H1 (cell line): ENCODE results near the gene CPPED1. TPM values are rescaled to one million over a fixed set of nuclear protein-coding genes. Genes with fewer than 3 reads are reported as not detected.
A peak's percentile ranks its signal among the peaks of the same experiment; 100 is the strongest.

ENCODE experiments used
- CTCF ChIA-PET: fragments of 300-600 bp; sonication (Branson Sonifier 250); formaldehyde crosslinking; loops from one replicate; lab custom pipeline; 2021; ENCODE audit not compliant: partially characterized antibody; lab: Charles Lee
- POLR2A ChIA-PET: fragments of 300-600 bp; sonication (Branson Sonifier 250); formaldehyde crosslinking; loops from one replicate; lab custom pipeline; 2021; ENCODE audit warnings: inconsistent platforms; ENCODE audit not compliant: partially characterized antibody; lab: Charles Lee
- DNase-seq, 2 experiments: peaks; one replicate each; pipeline versions ENCODE4 v3.0.0 to v3.0.0-alpha.2; 2010 to 2022; ENCODE audit warnings: low spot score in 2 of 2, low read depth in 1 of 2, mixed read lengths in 1 of 2
- FAIRE-seq: peaks from 2 replicates; lab custom pipeline; 2011; peaks lifted over from hg19 to GRCh38; lab: Jason Lieb, UNC
- H2AFZ ChIP-seq: 2 replicates; pipeline ENCODE4 v1.8.1; 2012; ENCODE audit warnings: low read length, inconsistent platforms
- H2AK5ac ChIP-seq: 2 replicates; pipeline ENCODE4 v1.6.1; 2013; ENCODE audit warnings: low read depth, low read length
- H2BK120ac ChIP-seq: replicated peaks from 2 replicates; pipeline ENCODE3; 2013; ENCODE audit warnings: low read depth, low read length, inconsistent platforms
- H2BK12ac ChIP-seq: 2 replicates; pipeline ENCODE4 v1.6.1; 2013; ENCODE audit warnings: low read depth, low read length
- H2BK15ac ChIP-seq: 2 replicates; pipeline ENCODE4 v1.6.1; 2013; ENCODE audit warnings: low read length
- H2BK20ac ChIP-seq: 2 replicates; pipeline ENCODE4 v1.6.1; 2013; ENCODE audit warnings: low read length
- H2BK5ac ChIP-seq: 2 replicates; pipeline ENCODE4 v1.6.1; 2013; ENCODE audit warnings: low read depth, low read length
- H3K14ac ChIP-seq: 2 replicates; pipeline ENCODE4 v1.6.1; 2013; ENCODE audit warnings: inconsistent platforms; ENCODE audit not compliant: insufficient read length
- H3K18ac ChIP-seq: 2 replicates; pipeline ENCODE4 v1.6.1; 2013; ENCODE audit warnings: low read length; ENCODE audit errors: extremely low read depth
- H3K23ac ChIP-seq: 2 replicates; pipeline ENCODE4 v1.6.1; 2013; ENCODE audit warnings: inconsistent platforms; ENCODE audit not compliant: insufficient read length
- H3K23me2 ChIP-seq: 2 replicates; pipeline ENCODE4 v1.6.1; 2013; ENCODE audit warnings: low read depth, low read length
- H3K27ac ChIP-seq: 2 replicates; pipeline ENCODE4 v1.6.1; 2011; ENCODE audit warnings: low read depth, low read length, inconsistent platforms
- H3K27me3 ChIP-seq, 4 experiments: replicated peaks in 1 of 4; 1 replicate in 1 of 4; 2 replicates in 3 of 4; pipeline versions ENCODE4 v1.6.1 to v1.8.1; 2011 to 2013; ENCODE audit warnings: low read length in 3 of 4, mild to moderate bottlenecking in 3 of 4, inconsistent platforms in 2 of 4, mixed read lengths in 2 of 4, moderate library complexity in 1 of 4; ENCODE audit not compliant: control insufficient read depth in 3 of 4, insufficient read depth in 3 of 4; ENCODE audit errors: extremely low read depth in 1 of 4
- H3K36me3 ChIP-seq, 4 experiments: 2 replicates each; pipeline versions ENCODE4 v1.6.1 to v1.8.1; 2011 to 2013; ENCODE audit warnings: mild to moderate bottlenecking in 4 of 4, low read length in 3 of 4, moderate library complexity in 2 of 4, control low read depth in 1 of 4, inconsistent platforms in 1 of 4; ENCODE audit not compliant: insufficient read depth in 4 of 4, control insufficient read depth in 2 of 4
- H3K4ac ChIP-seq: replicated peaks from 2 replicates; pipeline ENCODE3; 2013; ENCODE audit warnings: low read length, low read depth, mixed read lengths, inconsistent platforms; ENCODE audit not compliant: insufficient read length
- H3K4me1 ChIP-seq, 4 experiments: replicated peaks in 1 of 4; 1 replicate in 1 of 4; 2 replicates in 3 of 4; pipeline versions ENCODE4 v1.6.1 to v1.8.1; 2011 to 2013; ENCODE audit warnings: low read length in 3 of 4, inconsistent platforms in 2 of 4, mixed read lengths in 1 of 4; ENCODE audit not compliant: insufficient read depth in 4 of 4, control insufficient read depth in 3 of 4
- H3K4me2 ChIP-seq, 2 experiments: 2 replicates each; pipeline versions ENCODE4 v1.6.1 to v1.8.1; 2011 to 2013; ENCODE audit warnings: low read depth in 2 of 2, low read length in 2 of 2, control low read depth in 1 of 2, inconsistent platforms in 1 of 2, mild to moderate bottlenecking in 1 of 2; ENCODE audit not compliant: insufficient read depth in 1 of 2
- H3K4me3 ChIP-seq, 4 experiments: fragments of 200-600, 300-600 bp in 1 of 4; sonication (generic), shearing (Covaris generic), sonication (Bioruptor Twin) in 1 of 4; 2 replicates each; pipeline versions ENCODE4 v1.5.1 to v1.8.1; 2011 to 2016; ENCODE audit warnings: low read length in 4 of 4, low read depth in 3 of 4, control low read depth in 2 of 4, inconsistent platforms in 2 of 4, mild to moderate bottlenecking in 2 of 4, mixed read lengths in 1 of 4, moderate library complexity in 1 of 4; ENCODE audit not compliant: insufficient read depth in 2 of 4; ENCODE audit errors: extremely low read depth in 1 of 4
- H3K56ac ChIP-seq: replicated peaks from 2 replicates; pipeline ENCODE3; 2013; ENCODE audit warnings: low read depth, mild to moderate bottlenecking, mixed read lengths, low read length, inconsistent platforms; ENCODE audit not compliant: insufficient read length
- H3K79me1 ChIP-seq: 2 replicates; pipeline ENCODE4 v1.6.1; 2013; ENCODE audit warnings: low read depth, low read length, control low read depth
- H3K79me2 ChIP-seq, 2 experiments: 2 replicates each; pipeline versions ENCODE4 v1.6.1 to v1.8.1; 2012 to 2013; ENCODE audit warnings: low read length in 2 of 2, mild to moderate bottlenecking in 2 of 2, inconsistent platforms in 1 of 2; ENCODE audit not compliant: insufficient read depth in 2 of 2, control insufficient read depth in 1 of 2
- H3K9ac ChIP-seq, 4 experiments: replicated peaks in 1 of 4; 1 replicate in 1 of 4; 2 replicates in 3 of 4; pipeline versions ENCODE4 v1.6.1 to v1.8.1; 2011 to 2013; ENCODE audit warnings: low read depth in 3 of 4, low read length in 3 of 4, control low read depth in 2 of 4, mild to moderate bottlenecking in 2 of 4, moderate library complexity in 2 of 4, inconsistent platforms in 1 of 4; ENCODE audit errors: extremely low read depth in 1 of 4
- H3K9me3 ChIP-seq, 2 experiments: 2 replicates each; pipeline versions ENCODE4 v1.6.1 to v1.8.1; 2012 to 2013; ENCODE audit warnings: mild to moderate bottlenecking in 2 of 2, moderate library complexity in 2 of 2, control low read depth in 1 of 2, inconsistent platforms in 1 of 2, low read depth in 1 of 2, low read length in 1 of 2, mixed read lengths in 1 of 2; ENCODE audit not compliant: insufficient read depth in 2 of 2
- H4K20me1 ChIP-seq, 2 experiments: replicated peaks in 1 of 2; 2 replicates each; pipeline versions ENCODE3 to v1.8.1; 2011 to 2013; ENCODE audit warnings: inconsistent platforms in 2 of 2, low read length in 2 of 2, mild to moderate bottlenecking in 1 of 2; ENCODE audit not compliant: insufficient read depth in 2 of 2, control insufficient read depth in 1 of 2
- H4K5ac ChIP-seq: 2 replicates; pipeline ENCODE4 v1.6.1; 2013; ENCODE audit warnings: low read length, low read depth, mixed read lengths, inconsistent platforms; ENCODE audit not compliant: insufficient read length
- H4K8ac ChIP-seq: 2 replicates; pipeline ENCODE4 v1.8.0; 2013; ENCODE audit warnings: mild to moderate bottlenecking, moderate library complexity, low read length, inconsistent platforms; ENCODE audit not compliant: insufficient read depth; ENCODE audit errors: extremely low read depth
- H4K91ac ChIP-seq: replicated peaks from 2 replicates; pipeline ENCODE3; 2013; ENCODE audit warnings: low read length, mixed read lengths, inconsistent platforms; ENCODE audit not compliant: insufficient read length
- CTBP2 ChIP-seq: IDR thresholded peaks from 2 replicates; pipeline ENCODE4 v1.7.0; 2011; ENCODE audit warnings: borderline replicate concordance, mild to moderate bottlenecking, moderate library complexity, mixed read lengths, low read length; ENCODE audit not compliant: insufficient read depth, insufficient read length
- EGR1 ChIP-seq: IDR thresholded peaks from 2 replicates; pipeline ENCODE4 v1.6.1; 2011; ENCODE audit warnings: low read depth, low read length, borderline replicate concordance
- EZH2 ChIP-seq: fragments of 200-600 bp; sonication (generic); IDR thresholded peaks from 2 replicates; pipeline ENCODE4 v1.7.1; 2012; ENCODE audit warnings: low read depth, mild to moderate bottlenecking, moderate library complexity, low read length, inconsistent platforms; ENCODE audit not compliant: severe bottlenecking
- HDAC2 ChIP-seq, 2 experiments: fragments of 300-600 bp in 1 of 2; sonication (generic) in 1 of 2; IDR thresholded peaks; 2 replicates each; pipeline ENCODE4 v1.6.1; 2011 to 2012; ENCODE audit warnings: low read depth in 2 of 2, low read length in 2 of 2, mild to moderate bottlenecking in 2 of 2, moderate library complexity in 2 of 2, borderline replicate concordance in 1 of 2, inconsistent platforms in 1 of 2
- KDM4A ChIP-seq: IDR thresholded peaks from one replicate; pipeline ENCODE4 v1.7.1; 2012; ENCODE audit warnings: low read depth, mild to moderate bottlenecking, moderate library complexity, low read length, inconsistent platforms; ENCODE audit not compliant: severe bottlenecking
- MAFK ChIP-seq: IDR thresholded peaks from 2 replicates; pipeline ENCODE4 v1.6.1; 2012; ENCODE audit warnings: low read depth, mild to moderate bottlenecking, improper control_type of control experiment, low read length
- NANOG ChIP-seq: IDR thresholded peaks from 2 replicates; pipeline ENCODE4 v1.6.1; 2011; ENCODE audit warnings: low read length, low read depth, mild to moderate bottlenecking, inconsistent platforms; ENCODE audit not compliant: insufficient read depth, poor library complexity, severe bottlenecking
- NRF1 ChIP-seq: IDR thresholded peaks from 2 replicates; pipeline ENCODE4 v1.6.1; 2011; ENCODE audit warnings: mild to moderate bottlenecking, low read depth, low read length, improper control_type of control experiment
- POLR2AphosphoS5 ChIP-seq: IDR thresholded peaks from 2 replicates; pipeline ENCODE4 v1.6.1; 2011; ENCODE audit warnings: low read depth, low read length
- RBBP5 ChIP-seq: IDR thresholded peaks from 2 replicates; pipeline ENCODE4 v1.7.1; 2012; ENCODE audit warnings: low read depth, mild to moderate bottlenecking, inconsistent platforms, low read length, moderate library complexity, borderline replicate concordance
- SP1 ChIP-seq: IDR thresholded peaks from 2 replicates; pipeline ENCODE4 v1.6.1; 2011; ENCODE audit warnings: low read depth, low read length
- TBP ChIP-seq: IDR thresholded peaks from 2 replicates; pipeline ENCODE4 v1.6.1; 2011; ENCODE audit warnings: low read depth, low read length, improper control_type of control experiment
- WGBS, 2 experiments: shearing (Covaris generic) in 1 of 2; methylation state at CpG; one replicate each; pipeline versions ENCODE4 v1.1.6 to v1.1.7; 2013 to 2015; ENCODE audit warnings: low lambda C conversion rate in 2 of 2, mixed read lengths in 2 of 2, inconsistent platforms in 1 of 2, low coverage in 1 of 2, missing lambda C conversion rate in 1 of 2; ENCODE audit not compliant: insufficient replicate concordance in 2 of 2, insufficient coverage in 1 of 2, insufficient read length in 1 of 2; ENCODE audit errors: extremely low coverage in 1 of 2, missing lambda C conversion rate in 1 of 2; 5-methylcytosine and 5-hydroxymethylcytosine counted together
- polyA plus RNA-seq, 7 experiments: library from polyadenylated mRNA; depleted of rRNA in 3 of 7; stranded (reverse) in 5 of 7; unstranded in 2 of 7; fragments of >200 nt in 5 of 7; fragments of 200-250 nt in 2 of 7; gene quantifications; 1 replicate in 5 of 7; 2 replicates in 1 of 7; 4 replicates in 1 of 7; pipeline versions ENCODE4 v1.2.1 to v1.2.3, GENCODE V29; 2011 to 2013; ENCODE audit warnings: missing spikeins in 2 of 7, mixed read lengths in 2 of 7
- total RNA-seq: library from RNA; stranded (reverse); fragmentation: NEBNext Ultra II Directional; extraction: Animal tissue kit (Norgen Biotek cat#: 25700); gene quantifications from 2 replicates; pipeline ENCODE4 v1.2.1, GENCODE V29; 2021
- TF ChIP-seq, protein P1 (sequence below): IDR thresholded peaks from 2 replicates; pipeline ENCODE4 v1.6.1; 2012; ENCODE audit warnings: inconsistent platforms

The CPPED1 gene
- total and polyA plus RNA-seq, 2 of the 8 experiments (the other 6 are each of a cell fraction or from before 2014, with no cell fraction given) = 3.5 to 11.2 TPM

DNA sequence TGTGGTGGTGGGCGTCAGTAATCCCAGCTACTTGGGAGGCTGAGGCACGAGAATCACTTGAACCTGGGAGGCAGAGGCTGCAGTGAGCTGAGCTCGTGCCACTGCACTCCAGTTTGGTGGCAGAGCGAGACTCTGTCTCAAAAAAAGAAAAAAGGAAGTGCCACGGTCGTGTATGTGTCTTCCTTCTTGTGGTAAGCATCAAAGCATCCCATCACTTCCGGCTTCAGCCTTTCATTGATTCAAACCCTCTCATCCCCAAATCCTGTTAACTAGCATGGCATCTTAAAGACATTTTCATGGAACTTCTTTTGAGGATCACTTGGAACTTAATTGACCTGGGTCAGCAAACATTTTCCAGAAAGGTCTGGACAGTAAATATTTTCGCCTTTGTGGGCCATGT lies 126.2 kb downstream of the CPPED1 start:
- H4K20me1 ChIP-seq = no peaks in the 10 kb centered on the region
- no peaks in the 10 kb centered on the region for H3K9me3 ChIP-seq
- no peaks in the 10 kb centered on the region for H3K27me3 ChIP-seq
- no peak overlapping the region for H2BK5ac ChIP-seq
- no peak overlapping the region for H2BK20ac ChIP-seq
- no peak overlapping the region for H2AFZ ChIP-seq
- no peak overlapping the region for H3K4me2 ChIP-seq
- DNase-seq = no peak
- H3K4me1 ChIP-seq = peaks cover 0 to 4% (median 3%) of the 10 kb centered on the region in 4 experiments; a peak in 4 of 7 replicates
- H3K4me3 ChIP-seq = no peak overlapping the region
- H3K4ac ChIP-seq = no peak overlapping the region
- WGBS, 2 experiments = 86% methylated on average over 8 of the region's 8 CpGs; no CpG with 5 or more reads in 1 of the 2 experiments
- no peaks in the 10 kb centered on the region for H3K79me1 ChIP-seq
- H2BK120ac ChIP-seq = no peak overlapping the region
- H2BK12ac ChIP-seq = peak overlapping the region; percentile 28; the same call in 1 of the 2 replicates
- H3K79me2 ChIP-seq = no peaks in the 10 kb centered on the region
- H3K36me3 ChIP-seq = no peaks in the 10 kb centered on the region
- no peak overlapping the region for H4K91ac ChIP-seq
- H3K23me2 ChIP-seq = no peaks in the 10 kb centered on the region
- no peak overlapping the region for H3K14ac ChIP-seq
- ChIA-PET POLR2A (no interaction called here), CTCF (interaction anchor here (0.6 kb wide), 1 partner anchor 44 kb away, joined by 3 read pairs; no protein-coding TSS in a partner anchor)
- no peak overlapping the region for H4K5ac ChIP-seq
- H3K27ac ChIP-seq = no peak overlapping the region
- no peak overlapping the region for H2BK15ac ChIP-seq
- H3K56ac ChIP-seq = no peak overlapping the region
- H3K9ac ChIP-seq = no peak overlapping the region
- H2AK5ac ChIP-seq = no peak overlapping the region
- FAIRE-seq = no peak
- H4K8ac ChIP-seq = no peak overlapping the region
- H3K23ac ChIP-seq = no peak overlapping the region
- no peak overlapping the region for H3K18ac ChIP-seq
- TF ChIP-seq HDAC2 (IDR thresholded peaks at IDR 0.05; ENCODE audit: borderline replicate concordance in 1 of 2, low read depth in 2 of 2, low read length in 2 of 2) (no peak), SP1 (no peak), EZH2 (no peak), NANOG (no peak), NRF1 (no peak), RBBP5 (no peak), POLR2AphosphoS5 (no peak), EGR1 (no peak), TBP (no peak), KDM4A (no peak), MAFK (no peak), CTBP2 (no peak)
- TF ChIP-seq, protein P1, sequence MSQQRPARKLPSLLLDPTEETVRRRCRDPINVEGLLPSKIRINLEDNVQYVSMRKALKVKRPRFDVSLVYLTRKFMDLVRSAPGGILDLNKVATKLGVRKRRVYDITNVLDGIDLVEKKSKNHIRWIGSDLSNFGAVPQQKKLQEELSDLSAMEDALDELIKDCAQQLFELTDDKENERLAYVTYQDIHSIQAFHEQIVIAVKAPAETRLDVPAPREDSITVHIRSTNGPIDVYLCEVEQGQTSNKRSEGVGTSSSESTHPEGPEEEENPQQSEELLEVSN = no peak
